Measurements from ENCODE around the gene GALNTL6. TPM values are rescaled to one million over a fixed set of nuclear protein-coding genes. Genes with fewer than 3 reads are reported as not detected.

Gene GALNTL6
- total and polyA plus RNA-seq, 2 experiments from 2014 or later, result not detected

DNA sequence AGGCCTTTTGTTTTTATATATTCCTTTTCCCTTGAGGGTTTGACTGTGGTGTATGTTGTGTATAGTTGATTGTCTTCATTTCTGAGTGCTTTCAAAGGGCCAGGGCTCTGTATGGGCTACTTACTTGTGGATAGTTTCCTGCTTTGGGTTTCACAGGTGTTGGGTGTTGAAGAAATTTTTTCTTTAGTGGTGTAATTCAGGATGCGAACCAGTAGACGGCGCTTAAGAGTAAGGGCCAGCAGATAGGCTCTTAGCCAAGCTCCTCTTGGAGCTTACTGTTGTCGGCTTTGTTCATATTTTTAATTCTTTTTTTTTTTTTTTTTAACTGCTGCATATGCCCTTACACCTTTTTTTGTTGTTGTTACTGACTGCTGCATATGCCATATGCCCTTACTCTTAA, 1079.1 kb downstream of the GALNTL6 start:
- Histone ChIP-seq H3K4me2 (ENCODE audit: unreplicated experiment) (no peak overlapping the region), H2AFZ (no peak overlapping the region), H3K36me3 (ENCODE audit: low read depth) (no peaks in the 10 kb centered on the region), H3K4me1 (ENCODE audit: insufficient read depth) (no peaks in the 10 kb centered on the region), H3K9ac (no peak overlapping the region), H3F3A (ENCODE audit: insufficient read depth) (no peaks in the 10 kb centered on the region), H3K27me3 (replicated peaks; ENCODE audit: insufficient read depth) (peaks cover 8% of the 10 kb centered on the region; the same call in 1 of the 2 replicates), H3K9me3 (ENCODE audit: low read depth) (no peaks in the 10 kb centered on the region), H3K4me3 (no peak overlapping the region), H4K20me1 (ENCODE audit: insufficient read depth) (no peaks in the 10 kb centered on the region), H3K79me2 (ENCODE audit: insufficient read depth) (no peaks in the 10 kb centered on the region), H3K9me2 (ENCODE audit: insufficient read depth) (no peaks in the 10 kb centered on the region), H3K27ac (no peak overlapping the region)
- WGBS, 2 experiments (ENCODE audit: low coverage in 1 of 2, low lambda C conversion rate in 2 of 2, missing lambda C conversion rate in 2 of 2), result 0 to 4% methylated on average over 4 of the region's 4 CpGs
- DNase-seq, result peak; percentile 25
- TF ChIP-seq EZH2 (IDR thresholded peaks at IDR 0.05; ENCODE audit: insufficient read depth, poor library complexity, severe bottlenecking) (no peak), EZH2phosphoT487 (IDR thresholded peaks at IDR 0.05; ENCODE audit: insufficient read depth, low read depth) (no peak)
- in situ Hi-C loops (cut with MboI), result no loop called here

DNA sequence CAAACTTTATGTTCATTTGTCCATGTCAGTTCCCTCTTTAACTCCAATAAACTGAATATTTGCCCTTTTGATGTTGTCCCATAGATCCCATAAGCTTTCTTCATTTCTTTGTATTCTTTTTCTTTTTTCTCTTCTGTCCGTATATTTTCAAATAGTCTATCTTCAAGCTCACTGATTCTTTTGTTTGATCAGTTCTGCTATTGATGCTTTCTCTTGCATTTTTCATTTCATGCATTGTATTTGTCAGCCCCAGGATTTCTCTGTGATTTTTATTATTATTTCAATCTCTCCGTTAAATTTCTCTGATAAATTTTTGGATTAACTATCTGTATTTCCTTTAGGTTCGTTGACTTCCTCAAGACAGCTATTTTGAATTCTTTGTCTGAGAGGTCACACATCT, 1082.5 kb downstream of the GALNTL6 start:
- Histone ChIP-seq H3K4me1 (ENCODE audit: insufficient read depth) (no peaks in the 10 kb centered on the region), H3K9ac (no peak overlapping the region), H3K79me2 (ENCODE audit: insufficient read depth) (no peaks in the 10 kb centered on the region), H2AFZ (no peak overlapping the region), H3K9me3 (ENCODE audit: low read depth) (no peaks in the 10 kb centered on the region), H3K27ac (no peak overlapping the region), H3F3A (ENCODE audit: insufficient read depth) (no peaks in the 10 kb centered on the region), H3K4me3 (no peak overlapping the region), H3K27me3 (replicated peaks; ENCODE audit: insufficient read depth) (peaks cover 4% of the 10 kb centered on the region; the same call in 1 of the 2 replicates), H3K4me2 (ENCODE audit: unreplicated experiment) (no peak overlapping the region), H3K36me3 (ENCODE audit: low read depth) (no peaks in the 10 kb centered on the region), H3K9me2 (ENCODE audit: insufficient read depth) (no peaks in the 10 kb centered on the region), H4K20me1 (ENCODE audit: insufficient read depth) (no peaks in the 10 kb centered on the region)
- in situ Hi-C loops (cut with MboI), result no loop called here
- DNase-seq, result no peak
- no peak for TF ChIP-seq EZH2phosphoT487 (IDR thresholded peaks at IDR 0.05; ENCODE audit: insufficient read depth, low read depth)
- WGBS, 2 experiments (ENCODE audit: low coverage in 1 of 2, low lambda C conversion rate in 2 of 2, missing lambda C conversion rate in 2 of 2), result 47 to 48% methylated on average over 3 of the region's 3 CpGs

GRCh38 chr4:172897046-172897445, 1083.8 kb downstream of the GALNTL6 start:
- DNase-seq, result no peak
- Histone ChIP-seq H3F3A (ENCODE audit: insufficient read depth) (no peaks in the 10 kb centered on the region), H3K4me3 (no peak overlapping the region), H3K27me3 (replicated peaks; ENCODE audit: insufficient read depth) (peaks cover 4% of the 10 kb centered on the region; the same call in 1 of the 2 replicates), H3K9me2 (ENCODE audit: insufficient read depth) (no peaks in the 10 kb centered on the region), H3K4me1 (ENCODE audit: insufficient read depth) (no peaks in the 10 kb centered on the region), H3K9me3 (ENCODE audit: low read depth) (no peaks in the 10 kb centered on the region), H3K27ac (no peak overlapping the region), H3K36me3 (ENCODE audit: low read depth) (no peaks in the 10 kb centered on the region), H4K20me1 (ENCODE audit: insufficient read depth) (no peaks in the 10 kb centered on the region), H3K4me2 (ENCODE audit: unreplicated experiment) (no peak overlapping the region), H2AFZ (no peak overlapping the region), H3K9ac (no peak overlapping the region), H3K79me2 (ENCODE audit: insufficient read depth) (no peaks in the 10 kb centered on the region)
- WGBS, 2 experiments (ENCODE audit: low coverage in 1 of 2, low lambda C conversion rate in 2 of 2, missing lambda C conversion rate in 2 of 2), result 12 to 14% methylated on average over 3 of the region's 3 CpGs
- TF ChIP-seq EZH2phosphoT487 (IDR thresholded peaks at IDR 0.05; ENCODE audit: insufficient read depth, low read depth) (no peak), EZH2 (IDR thresholded peaks at IDR 0.05; ENCODE audit: insufficient read depth, poor library complexity, severe bottlenecking) (no peak)
- in situ Hi-C loops (cut with MboI), result no loop called here

DNA sequence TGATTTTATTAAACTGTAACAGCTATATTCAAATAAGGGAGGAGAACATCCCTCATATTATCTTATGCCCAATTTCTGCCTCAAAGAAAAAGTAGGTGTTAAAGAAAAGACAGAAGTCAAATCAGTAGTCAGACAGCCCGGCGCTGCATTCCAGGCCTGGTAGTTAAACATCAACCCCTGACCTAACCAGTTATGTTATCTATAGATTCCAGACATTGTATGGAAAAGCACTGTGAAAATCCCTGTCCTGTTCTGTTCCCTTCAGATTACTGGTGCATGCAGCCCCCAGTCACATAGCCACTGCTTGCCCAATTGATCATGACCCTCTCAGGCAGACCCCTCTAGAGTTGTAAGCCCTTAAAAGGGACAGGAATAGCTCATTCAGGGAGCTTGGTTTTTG, 1085.5 kb downstream of the GALNTL6 start:
- H3K9ac ChIP-seq, result no peak overlapping the region
- H3K4me2 ChIP-seq (ENCODE audit: unreplicated experiment), result no peak overlapping the region
- no peaks in the 10 kb centered on the region for H3K4me1 ChIP-seq (ENCODE audit: insufficient read depth)
- H3F3A ChIP-seq (ENCODE audit: insufficient read depth), result no peaks in the 10 kb centered on the region
- H3K27me3 ChIP-seq (replicated peaks; ENCODE audit: insufficient read depth), result peaks cover 4% of the 10 kb centered on the region
- in situ Hi-C loops (cut with MboI), result no loop called here
- no peaks in the 10 kb centered on the region for H3K79me2 ChIP-seq (ENCODE audit: insufficient read depth)
- H4K20me1 ChIP-seq (ENCODE audit: insufficient read depth), result no peaks in the 10 kb centered on the region
- no peak overlapping the region for H3K4me3 ChIP-seq
- H3K9me2 ChIP-seq (ENCODE audit: insufficient read depth), result no peaks in the 10 kb centered on the region
- no peak for TF ChIP-seq EZH2phosphoT487 (IDR thresholded peaks at IDR 0.05; ENCODE audit: insufficient read depth, low read depth)
- TF ChIP-seq EZH2 (IDR thresholded peaks at IDR 0.05; ENCODE audit: insufficient read depth, poor library complexity, severe bottlenecking), result no peak
- H3K27ac ChIP-seq, result no peak overlapping the region
- WGBS, 2 experiments (ENCODE audit: low coverage in 1 of 2, low lambda C conversion rate in 2 of 2, missing lambda C conversion rate in 2 of 2), result 29 to 38% methylated on average over 2 of the region's 2 CpGs
- no peaks in the 10 kb centered on the region for H3K9me3 ChIP-seq (ENCODE audit: low read depth)
- no peak for DNase-seq
- H3K36me3 ChIP-seq (ENCODE audit: low read depth), result no peaks in the 10 kb centered on the region
- H2AFZ ChIP-seq, result no peak overlapping the region

GRCh38 chr4:172899861-172900260, 1086.7 kb downstream of the GALNTL6 start:
- TF ChIP-seq EZH2 (IDR thresholded peaks at IDR 0.05; ENCODE audit: insufficient read depth, poor library complexity, severe bottlenecking), result no peak
- TF ChIP-seq EZH2phosphoT487 (IDR thresholded peaks at IDR 0.05; ENCODE audit: insufficient read depth, low read depth), result no peak
- in situ Hi-C loops (cut with MboI), result no loop called here
- no peak overlapping the region for H3K27ac ChIP-seq
- no peaks in the 10 kb centered on the region for H3F3A ChIP-seq (ENCODE audit: insufficient read depth)
- no peaks in the 10 kb centered on the region; the same call in none of the 2 replicates for H3K27me3 ChIP-seq (replicated peaks; ENCODE audit: insufficient read depth)
- H3K79me2 ChIP-seq (ENCODE audit: insufficient read depth), result no peaks in the 10 kb centered on the region
- no peaks in the 10 kb centered on the region for H3K9me3 ChIP-seq (ENCODE audit: low read depth)
- no peaks in the 10 kb centered on the region for H3K9me2 ChIP-seq (ENCODE audit: insufficient read depth)
- 67 to 71% methylated on average over 4 of the region's 4 CpGs for WGBS, 2 experiments (ENCODE audit: low coverage in 1 of 2, low lambda C conversion rate in 2 of 2, missing lambda C conversion rate in 2 of 2)
- H4K20me1 ChIP-seq (ENCODE audit: insufficient read depth), result no peaks in the 10 kb centered on the region
- no peaks in the 10 kb centered on the region for H3K4me1 ChIP-seq (ENCODE audit: insufficient read depth)
- H3K4me2 ChIP-seq (ENCODE audit: unreplicated experiment), result no peak overlapping the region
- no peak for DNase-seq
- no peak overlapping the region for H2AFZ ChIP-seq
- H3K9ac ChIP-seq, result no peak overlapping the region
- H3K4me3 ChIP-seq, result no peak overlapping the region
- no peaks in the 10 kb centered on the region for H3K36me3 ChIP-seq (ENCODE audit: low read depth)
